ENCODE results near the gene RARA.

- TF ChIP-seq GATA2 (IDR thresholded peaks at IDR 0.05; ENCODE audit: low read depth, low read length) (no peak), GATA3 (IDR thresholded peaks at IDR 0.05; ENCODE audit: low read depth, low read length) (no peak)
Observed at GRCh38 chr17:40322358-40323315, 13.7 kb downstream of the RARA start.

Measured in SH-SY5Y (cell line).